Cardiac fibroblast (primary cell): Measurements from ENCODE around the gene NLGN1.

Experiments used
- DNase-seq, 2 donors: peaks; one replicate each; pipeline versions ENCODE4 v3.0.0 to v3.0.0-alpha.2; 2010; ENCODE audit warnings: low read depth in 2 of 2
- H3K4me3 ChIP-seq, 2 donors: replicated peaks in 1 of 2; 1 replicate in 1 of 2; 2 replicates in 1 of 2; pipeline ENCODE4 v1.5.1; 2011; ENCODE audit warnings: low read depth in 2 of 2, low read length in 2 of 2, mild to moderate bottlenecking in 2 of 2, moderate library complexity in 1 of 2
- CTCF ChIP-seq: IDR thresholded peaks from one replicate; pipeline ENCODE4 v1.5.1; 2011; ENCODE audit warnings: low read depth, mild to moderate bottlenecking, low read length, inconsistent platforms

The NLGN1 gene

GRCh38 chr3:173865900-173866498 is 468.5 kb downstream of the NLGN1 start:
- H3K4me3 ChIP-seq: no peak overlapping the region
- no peak for DNase-seq
- TF ChIP-seq CTCF: no peak

- no peak for DNase-seq
- H3K4me3 ChIP-seq: no peak overlapping the region
- no peak for TF ChIP-seq CTCF
These were observed 472.2 kb downstream of the NLGN1 start for GRCh38 chr3:173869766-173870165.

GRCh38 chr3:173870976-173871375 is 473.4 kb downstream of the NLGN1 start:
- no peak overlapping the region for H3K4me3 ChIP-seq

GRCh38 chr3:173875790-173876189 is 478.2 kb downstream of the NLGN1 start:
- no peak for DNase-seq
- no peak for TF ChIP-seq CTCF
- H3K4me3 ChIP-seq: no peak overlapping the region

More at GRCh38 chr3:173870976-173871375, 473.4 kb downstream of the NLGN1 start:
- DNase-seq: no peak
- no peak for TF ChIP-seq CTCF

GRCh38 chr3:173876476-173876875 is 478.9 kb downstream of the NLGN1 start:
- DNase-seq: peak in 1 of 2 donors; percentile 28
- H3K4me3 ChIP-seq: no peak overlapping the region
- peak; percentile 35 for TF ChIP-seq CTCF

GRCh38 chr3:173887888-173888287 is 490.3 kb downstream of the NLGN1 start:
- no peak for DNase-seq
- H3K4me3 ChIP-seq: no peak overlapping the region
- no peak for TF ChIP-seq CTCF

- no peak for DNase-seq
- H3K4me3 ChIP-seq: no peak overlapping the region
- TF ChIP-seq CTCF: no peak
These were observed 492.1 kb downstream of the NLGN1 start for GRCh38 chr3:173889596-173889995.
